ENCODE results near the gene CCDC7. TPM values are rescaled to one million over a fixed set of nuclear protein-coding genes. Genes with fewer than 3 reads are reported as not detected.
A peak's percentile ranks its signal among the peaks of the same experiment; 100 is the strongest.
"Not testable (repeated sequence)": the region's sequence is repeated elsewhere in the genome, so short reads cannot be mapped to it uniquely, and the experiment has no call there.

Gene CCDC7
- total RNA-seq, 1 experiment from 2014 or later, result 1.5 TPM

GRCh38 chr10:32687546-32687945 is 241.6 kb downstream of the CCDC7 start:
- DNase-seq (ENCODE audit: low read depth), result no peak

- peak; percentile 98 for DNase-seq (ENCODE audit: low read depth)
Observed at GRCh38 chr10:32692174-32692573, 246.2 kb downstream of the CCDC7 start.

GRCh38 chr10:32693441-32693979 is 247.6 kb downstream of the CCDC7 start:
- DNase-seq (ENCODE audit: low read depth), result no peak

GRCh38 chr10:32699683-32700082 is 253.7 kb downstream of the CCDC7 start:
- not testable (repeated sequence) for DNase-seq (ENCODE audit: low read depth)

- no peak for DNase-seq (ENCODE audit: low read depth)
Observed at GRCh38 chr10:32713560-32713959, 267.6 kb downstream of the CCDC7 start.

GRCh38 chr10:32731527-32731926 is 285.6 kb downstream of the CCDC7 start:
- peak; percentile 18 for DNase-seq (ENCODE audit: low read depth)

- DNase-seq (ENCODE audit: low read depth), result no peak
Observed at GRCh38 chr10:32738958-32739357, 293.0 kb downstream of the CCDC7 start.

- no peak for DNase-seq (ENCODE audit: low read depth)
Observed at GRCh38 chr10:32744321-32744720, 298.4 kb downstream of the CCDC7 start.

- DNase-seq (ENCODE audit: low read depth), result no peak
Observed at GRCh38 chr10:32746869-32747268, 300.9 kb downstream of the CCDC7 start.

GRCh38 chr10:32751582-32751981 is 305.6 kb downstream of the CCDC7 start:
- peak; percentile 3 for DNase-seq (ENCODE audit: low read depth)

- not testable (repeated sequence) for DNase-seq (ENCODE audit: low read depth)
Observed at GRCh38 chr10:32754900-32755299, 309.0 kb downstream of the CCDC7 start.

GRCh38 chr10:32771217-32771616 is 325.3 kb downstream of the CCDC7 start:
- DNase-seq (ENCODE audit: low read depth), result no peak

GRCh38 chr10:32773105-32773504 is 327.2 kb downstream of the CCDC7 start:
- DNase-seq (ENCODE audit: low read depth), result no peak

- DNase-seq (ENCODE audit: low read depth), result no peak
Observed at GRCh38 chr10:32786968-32787367, 341.0 kb downstream of the CCDC7 start.

- no peak for DNase-seq (ENCODE audit: low read depth)
Observed at GRCh38 chr10:32787690-32788284, 341.8 kb downstream of the CCDC7 start.

GRCh38 chr10:32788359-32788758 is 342.4 kb downstream of the CCDC7 start:
- no peak for DNase-seq (ENCODE audit: low read depth)

GRCh38 chr10:32790483-32790882 is 344.5 kb downstream of the CCDC7 start:
- no peak for DNase-seq (ENCODE audit: low read depth)

- DNase-seq (ENCODE audit: low read depth), result no peak
Observed at GRCh38 chr10:32793033-32793432, 347.1 kb downstream of the CCDC7 start.

GRCh38 chr10:32795598-32796183 is 349.8 kb downstream of the CCDC7 start:
- peak; percentile 25 for DNase-seq (ENCODE audit: low read depth)

- DNase-seq (ENCODE audit: low read depth), result not testable (repeated sequence)
Observed at GRCh38 chr10:32797393-32797792, 351.5 kb downstream of the CCDC7 start.

- no peak for DNase-seq (ENCODE audit: low read depth)
Observed at GRCh38 chr10:32846974-32847373, 401.0 kb downstream of the CCDC7 start.

- DNase-seq (ENCODE audit: low read depth), result no peak
Observed at GRCh38 chr10:32851301-32851700, 405.4 kb downstream of the CCDC7 start.

GRCh38 chr10:32854435-32854834 is 408.5 kb downstream of the CCDC7 start:
- no peak for DNase-seq (ENCODE audit: low read depth)
